Activated CD8-positive, alpha-beta T cell treated with anti-CD3 and anti-CD28 coated beads for 36 hours (primary cell): ENCODE data around the gene TTYH3. TPM values are rescaled to one million over a fixed set of nuclear protein-coding genes. Genes with fewer than 3 reads are reported as not detected.

Source experiments
- ATAC-seq: fragments of 200-7000 bp; cut with Tn5 transposase; one replicate; pipeline ENCODE4 v1.10.0; 2021; ENCODE audit warnings: mild to moderate bottlenecking, moderate library complexity
- CTCF ChIA-PET: fragments of 350-600 bp; sonication (Branson Sonifier 250); formaldehyde crosslinking; loops from one replicate; lab custom pipeline; 2021; ENCODE audit warnings: antibody characterized with exemption; lab: Charles Lee
- POLR2A ChIA-PET: fragments of 350-600 bp; sonication (Branson Sonifier 250); formaldehyde crosslinking; loops from one replicate; lab custom pipeline; 2021; ENCODE audit warnings: antibody characterized with exemption; lab: Charles Lee
- DNase-seq: peaks from one replicate; pipeline ENCODE4 v3.0.0-alpha.2; 2020
- H3K27ac Mint-ChIP-seq: one replicate; pipeline ENCODE4 v1.8.0; 2021; ENCODE audit warnings: mild to moderate bottlenecking, mixed read lengths
- H3K27me3 Mint-ChIP-seq: one replicate; pipeline ENCODE4 v1.8.0; 2021; ENCODE audit warnings: mixed read lengths
- H3K36me3 Mint-ChIP-seq: one replicate; pipeline ENCODE4 v1.8.0; 2021; ENCODE audit warnings: low read depth, mixed read lengths
- H3K4me1 Mint-ChIP-seq: one replicate; pipeline ENCODE4 v1.8.0; 2021; ENCODE audit warnings: low read depth, mixed read lengths
- H3K4me3 Mint-ChIP-seq: one replicate; pipeline ENCODE4 v1.8.0; 2021; ENCODE audit warnings: mild to moderate bottlenecking, moderate library complexity, mixed read lengths
- H3K9me3 Mint-ChIP-seq: one replicate; pipeline ENCODE4 v1.8.0; 2021; ENCODE audit warnings: mixed read lengths
- intact Hi-C: fragments of 100-400 bp; cut with micrococcal nuclease; formaldehyde crosslinking; loops from one replicate; pipeline ENCODE4 v1.10.0; 2022
- total RNA-seq, 2 experiments: library from RNA; stranded (reverse); gene quantifications; one replicate each; pipeline ENCODE4 v1.2.3, GENCODE V29; 2021
- TF ChIP-seq, protein P1 (sequence below): fragments of 200-600 bp; IDR thresholded peaks from one replicate; pipeline ENCODE4 v1.8.0; 2022; ENCODE audit warnings: antibody characterized with exemption, mild to moderate bottlenecking

The TTYH3 gene
- total RNA-seq, 2 experiments from 2014 or later = 30.3 to 32.3 TPM

DNA sequence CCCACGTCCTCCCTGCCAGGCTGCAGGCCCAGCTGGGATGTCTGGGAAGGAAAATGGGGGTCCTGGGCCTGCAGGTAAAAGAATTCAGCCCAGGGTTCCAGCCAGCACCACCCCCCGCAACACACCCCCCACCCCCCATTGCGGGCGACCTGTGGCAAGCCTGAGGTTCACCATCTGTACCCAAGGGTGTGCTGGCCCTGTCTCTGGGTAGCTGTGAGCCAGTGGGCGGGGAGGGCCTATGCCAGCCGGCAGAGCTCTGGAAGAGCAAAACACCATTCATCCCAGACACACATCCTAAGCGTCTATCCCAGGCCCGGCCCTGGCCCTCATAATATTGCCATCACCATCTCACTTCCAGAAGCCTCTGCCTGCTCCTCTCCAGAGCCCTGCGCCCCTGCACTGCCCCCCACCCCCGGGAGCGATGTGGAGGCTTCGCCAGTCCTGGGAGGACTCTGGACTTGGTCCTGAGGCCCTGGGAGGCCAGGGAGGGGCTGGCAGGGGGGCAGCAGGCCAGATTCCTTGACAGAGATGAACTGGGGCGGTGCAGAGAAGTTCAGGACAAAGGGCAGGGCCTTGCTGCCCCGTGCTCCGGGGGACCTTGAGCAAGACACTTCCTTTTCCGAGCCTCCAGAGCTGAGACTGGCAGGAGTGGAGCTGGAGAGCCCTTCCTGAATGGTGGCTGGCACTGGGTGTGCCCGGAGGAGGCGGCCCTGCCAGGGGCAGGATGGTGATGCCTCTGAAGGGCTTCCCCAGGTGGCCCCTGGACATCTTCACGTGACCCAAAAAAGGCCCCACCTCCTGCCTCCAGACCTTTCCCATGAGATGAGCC lies 8.7 kb upstream of the TTYH3 start:
- POLR2A ChIA-PET = no interaction called here
- DNase-seq = no peak
- no peaks in the 10 kb centered on the region for H3K9me3 Mint-ChIP-seq
- no peak for ATAC-seq
- TF ChIP-seq, protein P1, sequence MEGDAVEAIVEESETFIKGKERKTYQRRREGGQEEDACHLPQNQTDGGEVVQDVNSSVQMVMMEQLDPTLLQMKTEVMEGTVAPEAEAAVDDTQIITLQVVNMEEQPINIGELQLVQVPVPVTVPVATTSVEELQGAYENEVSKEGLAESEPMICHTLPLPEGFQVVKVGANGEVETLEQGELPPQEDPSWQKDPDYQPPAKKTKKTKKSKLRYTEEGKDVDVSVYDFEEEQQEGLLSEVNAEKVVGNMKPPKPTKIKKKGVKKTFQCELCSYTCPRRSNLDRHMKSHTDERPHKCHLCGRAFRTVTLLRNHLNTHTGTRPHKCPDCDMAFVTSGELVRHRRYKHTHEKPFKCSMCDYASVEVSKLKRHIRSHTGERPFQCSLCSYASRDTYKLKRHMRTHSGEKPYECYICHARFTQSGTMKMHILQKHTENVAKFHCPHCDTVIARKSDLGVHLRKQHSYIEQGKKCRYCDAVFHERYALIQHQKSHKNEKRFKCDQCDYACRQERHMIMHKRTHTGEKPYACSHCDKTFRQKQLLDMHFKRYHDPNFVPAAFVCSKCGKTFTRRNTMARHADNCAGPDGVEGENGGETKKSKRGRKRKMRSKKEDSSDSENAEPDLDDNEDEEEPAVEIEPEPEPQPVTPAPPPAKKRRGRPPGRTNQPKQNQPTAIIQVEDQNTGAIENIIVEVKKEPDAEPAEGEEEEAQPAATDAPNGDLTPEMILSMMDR = no peak
- CTCF ChIA-PET = no interaction called here
- H3K36me3 Mint-ChIP-seq = no peaks in the 10 kb centered on the region
- no peaks in the 10 kb centered on the region for H3K4me1 Mint-ChIP-seq
- intact Hi-C loops = no loop called here
- H3K4me3 Mint-ChIP-seq = no peak overlapping the region
- no peaks in the 10 kb centered on the region for H3K27me3 Mint-ChIP-seq
- no peak overlapping the region for H3K27ac Mint-ChIP-seq

DNA sequence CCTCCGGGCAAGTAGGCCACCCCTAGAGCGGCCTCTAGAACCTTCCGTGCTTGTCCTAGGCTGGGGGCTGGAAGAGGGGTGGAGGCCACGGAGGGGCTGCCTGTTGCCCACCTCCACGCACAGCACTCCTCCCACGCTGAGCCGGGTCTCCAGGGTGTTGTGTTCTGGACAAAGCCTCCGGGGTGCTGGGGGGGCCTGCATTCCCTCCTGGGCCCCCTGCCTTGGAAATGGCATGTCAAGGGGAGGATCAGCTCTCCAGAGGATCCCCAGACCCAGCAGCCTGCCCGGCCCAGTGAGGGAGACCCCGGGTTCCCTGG lies 8.1 kb upstream of the TTYH3 start:
- ChIA-PET POLR2A (no interaction called here), CTCF (no interaction called here)
- Mint-ChIP-seq H3K9me3 (no peaks in the 10 kb centered on the region), H3K27me3 (no peaks in the 10 kb centered on the region), H3K36me3 (no peaks in the 10 kb centered on the region), H3K27ac (no peak overlapping the region), H3K4me3 (no peak overlapping the region), H3K4me1 (no peaks in the 10 kb centered on the region)
- ATAC-seq (no peak), DNase-seq (no peak)
- TF ChIP-seq, protein P1 = no peak
- intact Hi-C loops = no loop called here

DNA sequence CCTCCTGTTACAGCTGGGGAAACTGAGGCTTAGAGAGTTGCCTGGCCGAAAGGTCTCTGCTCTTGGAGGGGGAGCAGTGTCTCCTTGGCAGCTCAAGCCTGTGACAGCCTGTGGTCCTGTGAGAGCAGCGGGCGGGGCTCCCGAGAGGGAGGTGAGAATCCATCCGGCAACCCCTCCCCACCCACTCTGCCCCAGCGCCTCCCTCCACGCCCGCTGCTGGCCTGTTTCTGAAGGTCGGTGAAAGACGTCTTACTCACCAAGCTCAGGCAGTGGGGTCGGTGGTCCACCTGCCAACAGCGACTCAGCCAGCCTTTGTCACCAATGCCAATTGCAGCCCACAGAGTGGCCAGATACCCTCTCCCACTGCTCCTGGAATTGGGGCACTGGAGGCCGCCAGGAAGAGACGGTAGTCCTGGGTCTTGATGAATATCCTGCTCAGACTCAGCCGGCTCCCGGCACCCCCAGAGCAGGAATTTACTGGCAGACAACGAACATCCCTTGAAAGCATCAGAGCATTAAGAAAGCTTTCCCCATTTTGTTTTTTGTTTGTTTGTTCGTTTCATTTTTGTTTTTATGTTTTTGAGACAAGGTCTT lies 7.4 kb upstream of the TTYH3 start:
- no peak for DNase-seq
- ChIA-PET POLR2A (no interaction called here), CTCF (no interaction called here)
- H3K9me3 Mint-ChIP-seq = no peaks in the 10 kb centered on the region
- H3K27ac Mint-ChIP-seq = no peak overlapping the region
- TF ChIP-seq, protein P1 = no peak
- H3K4me1 Mint-ChIP-seq = no peaks in the 10 kb centered on the region
- no peak overlapping the region for H3K4me3 Mint-ChIP-seq
- no peak for ATAC-seq
- intact Hi-C loops = no loop called here
- H3K36me3 Mint-ChIP-seq = no peaks in the 10 kb centered on the region
- H3K27me3 Mint-ChIP-seq = no peaks in the 10 kb centered on the region

DNA sequence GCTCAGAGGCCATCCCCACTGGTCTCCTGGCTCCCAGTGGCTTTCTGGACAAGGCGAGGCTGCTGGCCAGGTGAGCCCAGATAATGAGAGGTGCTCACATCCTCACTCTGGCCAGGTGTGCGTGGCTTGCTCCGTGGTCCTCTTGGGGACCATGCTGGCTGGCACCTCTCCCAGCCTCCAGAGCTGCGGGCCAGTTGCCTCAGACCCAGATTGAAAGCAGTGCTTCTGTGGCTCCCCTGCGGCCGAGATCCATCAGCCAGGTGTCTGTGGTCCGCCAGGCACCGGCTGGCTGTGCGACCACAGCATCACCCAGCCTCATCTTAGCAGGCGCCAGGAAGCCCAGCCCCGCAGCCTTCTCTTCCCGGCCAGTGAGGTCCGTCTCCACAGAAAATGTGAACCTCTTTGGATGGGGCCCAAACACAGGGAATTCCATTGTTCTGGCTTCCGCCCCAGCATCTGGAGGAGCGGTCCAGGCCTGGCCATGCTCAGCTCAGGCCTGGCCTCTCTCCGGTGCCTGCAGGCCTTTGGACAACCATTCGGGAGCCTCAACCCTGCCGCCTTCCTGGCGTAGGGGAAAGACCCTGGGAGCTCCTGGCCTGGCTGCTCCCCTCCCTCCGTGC lies 5.2 kb upstream of the TTYH3 start:
- no peaks in the 10 kb centered on the region for H3K27me3 Mint-ChIP-seq
- ChIA-PET POLR2A (interaction anchor here (0.5 to 0.6 kb wide), 2 partner anchors 862 to 1168 kb away, joined by 3 read pairs; no protein-coding TSS in a partner anchor), CTCF (no interaction called here)
- no peaks in the 10 kb centered on the region for H3K36me3 Mint-ChIP-seq
- no peak overlapping the region for H3K4me3 Mint-ChIP-seq
- H3K4me1 Mint-ChIP-seq = peaks cover 5% of the 10 kb centered on the region
- ATAC-seq (no peak), DNase-seq (no peak)
- no peaks in the 10 kb centered on the region for H3K9me3 Mint-ChIP-seq
- TF ChIP-seq, protein P1 = no peak
- H3K27ac Mint-ChIP-seq = no peak overlapping the region
- intact Hi-C loops = no loop called here
